ENCODE data around the gene BCL2L12.
"Not testable (repeated sequence)": the region's sequence is repeated elsewhere in the genome, so short reads cannot be mapped to it uniquely, and the experiment has no call there.

Gene BCL2L12
- 5.3 to 9.7 reads per million in 2 donors for total RNA-seq

DNA sequence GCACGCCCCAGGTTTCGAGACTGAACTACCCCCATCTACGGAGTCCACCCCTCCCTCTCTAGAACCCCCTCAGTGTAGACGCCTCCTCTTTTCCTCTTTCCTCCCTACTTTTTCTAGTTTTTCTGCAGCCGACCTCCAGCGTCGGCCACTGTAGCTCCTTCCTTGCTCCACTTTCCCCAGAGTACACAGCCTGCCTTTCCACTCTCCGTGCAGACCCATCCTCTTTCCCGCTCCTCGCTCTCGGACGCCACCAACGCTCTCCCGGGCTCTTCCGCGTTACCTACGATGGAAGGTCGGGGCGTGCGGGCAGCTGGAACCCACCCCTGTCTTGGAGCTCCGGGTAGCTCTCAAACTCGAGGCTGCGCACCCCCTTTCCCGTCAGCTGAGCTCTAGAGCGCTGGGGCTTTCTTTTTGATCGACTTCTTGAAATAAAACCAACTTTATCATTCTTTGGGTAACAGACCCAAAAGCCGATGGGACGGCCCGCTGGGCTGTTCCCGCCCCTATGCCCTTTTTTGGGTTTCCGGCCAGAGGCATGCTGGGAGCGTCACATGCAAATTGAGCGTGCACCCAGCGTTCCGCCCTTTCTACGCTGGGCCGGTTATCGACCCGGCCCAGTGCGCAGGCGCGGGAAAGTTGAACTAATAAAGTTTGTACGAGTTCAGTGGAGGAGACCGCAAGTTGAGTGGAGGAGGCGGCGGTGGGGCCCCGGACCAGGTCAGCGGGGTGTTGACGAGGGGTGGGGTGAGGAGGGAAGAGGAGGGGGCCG is at the start of gene BCL2L12, which contains the start of gene IRF3:
TSS of gene BCL2L12 (plus strand) at position 583 of the 769 bp plus-strand sequence. CDS start 760 bp downstream, outside the sequence.
TSS of gene IRF3 (minus strand) at position 507 of the 769 bp plus-strand sequence. CDS start 1,019 bp downstream, outside the sequence.
- peak; percentile 100 for DNase-seq

DNA sequence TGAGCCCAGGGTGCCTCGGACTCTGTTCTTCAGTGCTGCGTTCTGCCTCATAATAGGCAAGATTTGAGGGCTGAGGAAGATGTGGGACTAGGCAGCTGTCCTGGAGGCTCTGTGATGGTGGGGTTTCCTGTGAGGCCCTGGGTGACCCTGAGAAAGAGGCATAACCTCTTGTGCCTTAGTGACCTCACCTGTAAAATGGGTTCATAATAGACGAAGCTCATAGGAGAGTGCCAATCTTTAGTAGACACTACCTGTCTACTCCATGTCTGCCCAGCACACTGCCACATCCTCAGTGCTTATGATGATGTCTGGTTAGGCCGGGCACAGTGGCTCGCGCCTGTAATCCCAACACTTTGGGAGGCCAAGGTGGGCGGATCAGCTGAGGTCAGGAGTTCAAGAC is 49.2 kb upstream of the BCL2L12 start:
- DNase-seq: no peak

DNA sequence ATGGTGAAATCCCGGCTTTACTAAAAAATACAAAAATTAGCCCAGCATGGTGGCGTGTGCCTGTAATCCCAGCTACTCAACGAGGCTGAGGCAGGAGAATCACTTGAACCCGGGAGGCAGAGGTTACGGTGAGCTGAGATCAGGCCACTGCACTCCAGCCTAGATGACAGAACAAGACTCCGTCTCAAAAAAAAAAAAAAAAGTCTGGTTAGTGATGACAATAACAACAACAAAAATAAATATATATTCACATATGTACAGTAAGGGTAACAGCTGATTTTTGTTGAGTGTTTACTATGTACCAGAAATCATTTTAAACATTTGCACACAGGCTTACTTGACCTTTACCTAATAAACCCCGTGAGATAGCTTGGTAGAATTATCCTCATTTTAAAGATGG is 48.8 kb upstream of the BCL2L12 start:
- no peak for DNase-seq

GRCh38 chr19:49617860-49618259 is 47.9 kb upstream of the BCL2L12 start:
- not testable (repeated sequence) for DNase-seq

- DNase-seq: no peak
Measured at GRCh38 chr19:49624967-49625910, 40.5 kb upstream of the BCL2L12 start.

GRCh38 chr19:49626226-49626625 is 39.5 kb upstream of the BCL2L12 start:
- DNase-seq: no peak

DNA sequence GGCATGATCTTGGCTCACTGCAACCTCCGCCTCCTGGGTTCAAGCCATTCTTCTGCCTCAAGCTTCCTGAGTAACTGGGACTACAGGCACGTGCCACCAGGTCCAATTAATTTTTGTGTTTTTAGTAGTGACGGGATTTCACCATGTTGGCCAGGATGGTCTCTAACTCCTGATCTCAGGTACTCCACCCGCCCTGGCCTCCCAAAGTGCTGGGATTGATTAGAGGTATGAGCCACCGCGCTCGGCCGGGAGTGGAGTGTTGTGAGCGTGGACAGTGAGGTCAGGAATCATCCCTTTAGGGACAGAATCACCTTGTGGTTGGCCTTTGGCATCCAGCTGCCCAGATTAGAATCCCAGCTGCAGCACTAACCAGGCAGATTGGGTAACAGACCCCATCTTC is 36.1 kb upstream of the BCL2L12 start:
- no peak for DNase-seq

DNA sequence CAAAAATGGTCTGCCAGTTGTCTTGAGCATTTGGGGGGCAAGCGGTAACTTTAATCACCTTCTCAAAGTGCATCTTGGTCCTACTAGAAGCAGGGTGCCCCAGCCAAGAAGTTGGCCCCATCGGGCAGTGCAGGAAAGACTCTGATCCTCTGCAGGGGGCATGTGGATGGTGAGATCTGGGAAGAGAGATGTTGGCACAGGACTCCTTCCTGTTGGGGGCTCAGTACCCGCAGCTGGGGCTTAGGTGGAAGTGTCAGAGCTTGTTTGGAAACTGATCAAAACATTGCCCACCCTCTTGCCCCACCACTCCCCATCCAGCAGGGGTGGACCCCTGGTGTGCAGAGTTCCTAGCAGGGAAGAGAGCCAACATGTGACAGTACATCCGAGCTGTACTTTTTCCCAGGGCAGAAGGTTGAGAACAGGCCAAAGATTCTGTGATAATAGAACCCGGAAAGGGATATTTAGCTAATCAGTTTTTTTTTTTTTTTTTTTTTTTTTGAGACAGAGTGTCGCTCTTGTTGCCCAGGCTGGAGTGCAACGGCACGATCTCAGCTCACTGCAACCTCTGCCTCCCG is 34.6 kb upstream of the BCL2L12 start:
- DNase-seq: no peak

GRCh38 chr19:49631610-49632192 is 34.0 kb upstream of the BCL2L12 start:
- no peak for DNase-seq

GRCh38 chr19:49632576-49632975 is 33.2 kb upstream of the BCL2L12 start:
- DNase-seq: no peak

- not testable (repeated sequence) for DNase-seq
Measured at GRCh38 chr19:49633273-49633672, 32.5 kb upstream of the BCL2L12 start.

GRCh38 chr19:49635530-49636232 is 30.1 kb upstream of the BCL2L12 start:
- DNase-seq: no peak

DNA sequence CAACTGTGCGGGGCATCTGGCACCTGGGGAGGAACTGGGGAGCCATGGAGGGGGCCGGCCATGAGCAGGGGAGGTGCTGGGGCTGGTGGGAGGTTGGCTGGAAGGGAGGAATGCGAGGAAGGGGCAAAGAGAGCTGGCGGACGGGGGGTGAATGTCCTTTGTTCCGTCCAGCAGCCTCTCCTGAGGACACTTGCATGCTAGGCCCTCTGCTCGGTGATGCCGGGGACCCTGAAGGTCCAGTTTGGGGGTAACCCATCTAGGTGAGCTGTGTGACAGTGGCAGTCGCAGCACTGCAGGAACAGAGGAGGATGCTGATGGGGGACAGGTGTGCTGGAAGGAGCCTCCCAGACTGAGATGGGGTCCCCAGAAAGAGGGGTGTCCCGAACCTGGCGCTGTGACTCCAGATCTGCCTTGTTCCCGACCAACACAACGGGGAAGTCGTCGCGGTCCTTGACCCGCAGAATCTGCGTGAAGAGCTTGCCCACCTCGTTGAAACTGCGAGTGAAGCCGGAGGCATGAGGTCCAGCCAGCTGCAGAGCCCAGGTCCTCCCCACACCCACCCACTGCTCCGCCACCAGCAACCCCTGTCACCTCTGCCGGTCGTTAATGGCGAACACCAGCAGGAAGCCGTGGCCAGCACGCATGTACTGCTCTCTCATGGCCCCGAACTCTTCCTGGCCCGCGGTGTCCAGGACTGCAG is 29.4 kb upstream of the BCL2L12 start:
- DNase-seq: no peak

DNA sequence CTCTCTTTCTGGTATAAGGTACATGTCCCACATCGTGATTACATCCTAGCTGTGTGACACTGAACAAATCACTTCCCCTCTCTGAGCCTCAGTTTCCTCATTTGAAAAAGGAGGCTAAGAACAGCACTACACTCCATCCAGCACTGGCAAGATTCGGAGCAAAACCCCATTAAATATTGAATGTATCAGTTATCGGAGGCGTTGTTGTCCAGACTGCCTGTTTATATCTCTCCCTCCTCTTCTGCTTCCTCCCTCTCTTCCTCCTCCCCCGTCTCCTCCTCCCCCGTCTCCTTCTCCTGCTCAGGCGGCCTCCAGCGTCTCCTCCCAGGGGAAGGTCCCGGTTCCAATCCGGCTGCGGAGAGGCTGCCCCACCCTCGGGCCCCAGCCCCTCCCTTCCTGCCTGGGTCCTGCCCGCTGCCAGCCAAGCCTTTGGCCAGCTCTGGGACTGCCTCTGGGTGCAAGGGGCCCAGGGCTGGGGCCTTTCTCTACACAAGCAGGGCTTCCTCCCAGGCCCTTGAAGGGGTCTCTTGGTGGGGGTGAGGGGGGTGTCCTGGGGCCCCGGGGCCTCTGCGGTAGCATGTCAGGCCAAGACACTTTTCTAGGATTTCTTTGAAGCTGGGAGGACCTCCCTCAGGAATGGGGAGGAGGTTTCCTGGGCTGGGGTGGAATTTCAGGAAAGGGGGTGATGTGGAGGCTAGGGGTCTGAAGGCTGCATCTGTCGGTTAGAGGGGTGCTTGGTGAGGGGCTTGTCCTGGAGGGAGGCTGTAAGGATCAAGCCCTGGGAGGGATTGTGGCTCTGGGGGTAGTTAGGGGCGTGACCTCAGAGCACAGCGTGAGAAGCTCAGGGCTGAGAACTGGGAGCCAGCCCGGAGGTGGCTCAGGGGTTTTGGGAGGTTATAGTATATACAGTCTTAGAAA is 27.7 kb upstream of the BCL2L12 start:
- no peak for DNase-seq

DNA sequence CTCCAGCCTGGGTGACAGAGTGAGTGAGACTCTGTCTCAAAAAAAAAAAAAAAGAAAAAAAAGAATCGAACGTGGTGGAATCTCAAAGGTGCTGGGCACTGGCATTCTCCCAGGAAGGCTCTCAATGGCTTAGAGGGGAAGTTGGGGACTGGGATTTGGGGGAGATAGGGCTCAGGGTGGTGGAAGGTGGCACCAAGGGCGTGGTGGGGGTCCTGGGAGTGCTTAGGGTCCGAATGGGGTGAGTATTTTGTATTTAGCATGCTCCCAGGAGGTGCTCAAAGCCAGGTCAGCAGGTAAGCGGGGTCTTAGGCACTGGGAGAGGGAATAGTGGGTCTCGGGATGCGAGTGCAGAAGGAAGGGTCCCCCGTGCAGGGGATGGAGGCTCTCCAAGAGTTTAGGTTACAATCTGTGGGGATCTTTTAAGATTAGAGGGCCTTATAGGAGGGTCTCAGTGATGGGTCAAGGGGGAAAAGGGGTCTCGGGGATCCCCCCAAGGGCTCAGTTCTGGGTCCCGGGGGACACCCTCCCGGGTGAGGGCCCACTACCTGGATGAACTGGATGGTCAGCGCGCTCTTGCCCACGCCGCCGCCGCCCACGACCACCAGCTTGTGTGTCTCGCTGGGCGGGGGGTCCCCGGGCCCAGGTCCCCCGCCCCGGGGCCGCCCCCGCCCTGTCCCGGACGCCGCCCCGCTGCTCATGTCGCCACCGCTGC is 26.2 kb upstream of the BCL2L12 start:
- no peak for DNase-seq

DNA sequence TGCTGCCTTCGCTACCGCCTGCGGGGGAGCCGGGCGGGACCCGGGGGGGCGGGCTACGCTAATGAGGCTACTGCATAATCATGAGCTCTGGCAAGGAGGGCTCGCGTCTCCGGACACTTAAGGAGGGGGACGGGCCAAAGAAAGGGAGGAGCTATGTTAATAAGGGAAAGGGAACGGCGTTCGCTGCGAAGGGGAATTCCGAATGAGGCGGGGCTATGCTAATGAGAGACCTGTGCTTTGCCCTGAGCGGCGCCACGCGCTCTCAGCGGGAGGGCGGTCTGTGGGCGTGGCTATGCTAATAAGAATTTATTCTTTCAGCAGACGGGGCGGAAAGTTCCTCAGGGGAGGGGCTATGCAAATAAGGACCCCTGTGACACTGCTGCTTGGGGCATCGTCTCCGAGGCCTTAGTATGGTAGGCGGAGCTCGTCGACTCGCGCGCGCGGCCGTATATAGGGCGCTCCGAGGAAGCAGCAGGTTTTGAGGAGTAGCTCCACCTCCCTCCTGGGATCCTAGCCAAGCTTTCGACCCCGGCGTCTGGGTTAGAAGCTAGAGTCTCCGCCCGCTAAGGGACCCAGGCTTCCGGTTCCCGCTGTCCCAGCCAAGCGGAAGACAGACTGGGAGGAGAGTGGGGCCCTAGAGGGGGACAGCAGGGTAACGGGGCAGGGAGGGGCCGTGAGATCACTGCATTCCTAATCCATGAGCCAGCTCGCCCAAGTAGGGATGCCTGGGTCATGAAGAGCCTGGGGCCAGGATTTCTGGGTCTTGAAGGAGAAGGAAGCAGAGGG is 25.4 kb upstream of the BCL2L12 start, which contains the start of gene RRAS:
TSS of gene RRAS (minus strand) at position 31 of the 786 bp plus-strand sequence. CDS start 45 bp downstream, outside the sequence.
- peak; percentile 99 for DNase-seq

DNA sequence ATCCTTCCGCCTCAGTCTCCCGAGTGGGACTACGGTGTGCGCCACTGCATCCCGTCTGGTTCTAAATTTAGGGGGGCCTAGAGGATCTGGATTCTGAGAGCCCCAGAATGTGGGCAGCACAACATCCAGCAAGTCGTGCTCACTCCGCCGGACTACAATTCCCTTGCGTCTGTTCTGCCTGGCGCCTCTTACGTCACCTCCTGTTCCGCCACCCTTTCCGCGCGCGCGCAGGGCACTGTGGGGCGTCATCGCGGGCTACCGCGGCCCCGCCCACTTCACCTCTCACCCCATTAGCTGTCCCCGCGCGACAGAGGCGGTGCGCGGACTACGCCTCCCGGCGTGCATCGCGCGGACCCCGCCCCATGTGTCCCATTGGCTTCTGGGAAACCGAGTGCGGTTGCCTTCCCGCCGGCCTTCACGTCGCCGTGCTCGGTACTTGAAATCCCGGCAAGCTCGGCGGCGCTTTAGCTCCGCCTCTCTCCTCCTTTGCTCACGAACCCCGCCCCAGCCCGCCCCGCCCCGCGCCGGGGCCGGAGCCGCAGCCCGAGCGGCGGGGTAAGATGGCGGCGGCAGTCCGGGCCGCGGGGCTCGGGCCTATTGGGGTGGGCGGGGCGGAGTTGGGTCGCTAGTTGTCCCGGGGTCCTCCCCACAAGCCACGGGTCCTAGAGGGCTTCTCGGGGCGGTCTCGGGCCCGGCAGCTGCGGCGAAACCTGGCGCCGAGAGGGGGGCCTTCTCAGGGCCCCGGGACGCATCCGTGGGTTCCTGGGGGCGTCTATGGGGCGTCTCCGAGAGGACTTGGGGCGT is 23.8 kb upstream of the BCL2L12 start, which contains the start of gene SCAF1:
TSS of gene SCAF1 (plus strand) at position 522 of the 804 bp plus-strand sequence. CDS start 2,818 bp downstream, outside the sequence.
- peak; percentile 97 for DNase-seq
